ENCODE data around the gene AAK1.

DNA sequence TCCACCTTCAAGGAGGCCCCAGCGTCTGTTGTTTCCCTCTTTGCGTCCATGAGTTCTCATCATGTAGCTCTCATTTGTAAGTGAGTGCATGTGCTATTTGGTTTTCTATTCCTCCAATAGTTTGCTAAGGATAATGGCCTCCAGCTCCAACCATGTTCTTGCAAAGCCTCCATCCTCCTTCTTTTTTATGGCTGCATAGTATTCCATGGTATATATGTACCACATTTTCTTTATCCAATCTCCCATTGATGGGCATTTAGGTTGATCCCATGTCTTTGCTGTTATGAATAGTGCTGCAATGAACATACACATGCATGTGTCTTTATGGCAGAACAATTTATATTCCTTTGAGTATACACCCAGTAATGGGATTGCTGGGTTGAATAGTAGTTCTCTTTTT lies 133.3 kb downstream of the AAK1 start:
- TF ChIP-seq, protein P1, sequence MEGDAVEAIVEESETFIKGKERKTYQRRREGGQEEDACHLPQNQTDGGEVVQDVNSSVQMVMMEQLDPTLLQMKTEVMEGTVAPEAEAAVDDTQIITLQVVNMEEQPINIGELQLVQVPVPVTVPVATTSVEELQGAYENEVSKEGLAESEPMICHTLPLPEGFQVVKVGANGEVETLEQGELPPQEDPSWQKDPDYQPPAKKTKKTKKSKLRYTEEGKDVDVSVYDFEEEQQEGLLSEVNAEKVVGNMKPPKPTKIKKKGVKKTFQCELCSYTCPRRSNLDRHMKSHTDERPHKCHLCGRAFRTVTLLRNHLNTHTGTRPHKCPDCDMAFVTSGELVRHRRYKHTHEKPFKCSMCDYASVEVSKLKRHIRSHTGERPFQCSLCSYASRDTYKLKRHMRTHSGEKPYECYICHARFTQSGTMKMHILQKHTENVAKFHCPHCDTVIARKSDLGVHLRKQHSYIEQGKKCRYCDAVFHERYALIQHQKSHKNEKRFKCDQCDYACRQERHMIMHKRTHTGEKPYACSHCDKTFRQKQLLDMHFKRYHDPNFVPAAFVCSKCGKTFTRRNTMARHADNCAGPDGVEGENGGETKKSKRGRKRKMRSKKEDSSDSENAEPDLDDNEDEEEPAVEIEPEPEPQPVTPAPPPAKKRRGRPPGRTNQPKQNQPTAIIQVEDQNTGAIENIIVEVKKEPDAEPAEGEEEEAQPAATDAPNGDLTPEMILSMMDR (conservative IDR thresholded peaks at IDR 0.05 in 1 of 2, IDR thresholded peaks at IDR 0.05 in 1 of 2; ENCODE audit: extremely low read depth in 1 of 2, insufficient read depth in 1 of 2, low read depth in 1 of 2, low read length in 2 of 2): no peak
- TF ChIP-seq EZH2 (IDR thresholded peaks at IDR 0.05; ENCODE audit: borderline replicate concordance, low read length): no peak
